ENCODE data around the gene AFF3.

- TF ChIP-seq, protein P1, sequence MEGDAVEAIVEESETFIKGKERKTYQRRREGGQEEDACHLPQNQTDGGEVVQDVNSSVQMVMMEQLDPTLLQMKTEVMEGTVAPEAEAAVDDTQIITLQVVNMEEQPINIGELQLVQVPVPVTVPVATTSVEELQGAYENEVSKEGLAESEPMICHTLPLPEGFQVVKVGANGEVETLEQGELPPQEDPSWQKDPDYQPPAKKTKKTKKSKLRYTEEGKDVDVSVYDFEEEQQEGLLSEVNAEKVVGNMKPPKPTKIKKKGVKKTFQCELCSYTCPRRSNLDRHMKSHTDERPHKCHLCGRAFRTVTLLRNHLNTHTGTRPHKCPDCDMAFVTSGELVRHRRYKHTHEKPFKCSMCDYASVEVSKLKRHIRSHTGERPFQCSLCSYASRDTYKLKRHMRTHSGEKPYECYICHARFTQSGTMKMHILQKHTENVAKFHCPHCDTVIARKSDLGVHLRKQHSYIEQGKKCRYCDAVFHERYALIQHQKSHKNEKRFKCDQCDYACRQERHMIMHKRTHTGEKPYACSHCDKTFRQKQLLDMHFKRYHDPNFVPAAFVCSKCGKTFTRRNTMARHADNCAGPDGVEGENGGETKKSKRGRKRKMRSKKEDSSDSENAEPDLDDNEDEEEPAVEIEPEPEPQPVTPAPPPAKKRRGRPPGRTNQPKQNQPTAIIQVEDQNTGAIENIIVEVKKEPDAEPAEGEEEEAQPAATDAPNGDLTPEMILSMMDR (IDR thresholded peaks at IDR 0.05): no peak
- TF ChIP-seq POLR2A (IDR thresholded peaks at IDR 0.05): no peak
These were observed 97.4 kb downstream of the AFF3 start for GRCh38 chr2:100045000-100045399.
